HepG2 (cell line): Measurements from ENCODE around the gene IGFN1. TPM values are rescaled to one million over a fixed set of nuclear protein-coding genes. Genes with fewer than 3 reads are reported as not detected.

Experiments
- DR1 ChIP-seq: sonication (generic); formaldehyde crosslinking; IDR thresholded peaks from 2 replicates; pipeline ENCODE4 v1.8.0; 2021; ENCODE audit warnings: mild to moderate bottlenecking, missing genetic modification reagents, inconsistent platforms
- FLYWCH1 ChIP-seq: sonication (generic); formaldehyde crosslinking; IDR thresholded peaks from 2 replicates; pipeline ENCODE4 v1.8.1; 2023; ENCODE audit warnings: mild to moderate bottlenecking, missing genetic modification reagents
- RBFOX2 ChIP-seq: fragments of 200-400 bp; formaldehyde crosslinking; IDR thresholded peaks from 2 replicates; pipeline ENCODE4 v1.6.1; 2017; ENCODE audit warnings: low read depth, mild to moderate bottlenecking, low read length
- SKI ChIP-seq: fragments of 450-650 bp; IDR thresholded peaks from one replicate; pipeline ENCODE4 v1.6.1; 2018; ENCODE audit warnings: mild to moderate bottlenecking; ENCODE audit not compliant: partially characterized antibody
- SMARCE1 ChIP-seq: fragments of 450-650 bp; IDR thresholded peaks from 2 replicates; pipeline ENCODE4 v1.6.1; 2017; ENCODE audit warnings: borderline replicate concordance
- ZFP37 ChIP-seq: sonication (generic); formaldehyde crosslinking; IDR thresholded peaks from 2 replicates; pipeline ENCODE4 v1.4.0; 2020; ENCODE audit warnings: missing genetic modification reagents, borderline replicate concordance
- ZKSCAN5 ChIP-seq: sonication (generic); formaldehyde crosslinking; IDR thresholded peaks from 2 replicates; pipeline ENCODE4 v1.5.1; 2020; ENCODE audit warnings: mild to moderate bottlenecking, missing genetic modification reagents
- ZNF251 ChIP-seq: sonication (generic); formaldehyde crosslinking; IDR thresholded peaks from 2 replicates; pipeline ENCODE4 v1.9.0; 2021; ENCODE audit warnings: mild to moderate bottlenecking, missing genetic modification reagents
- ZNF3 ChIP-seq: IDR thresholded peaks from 2 replicates; pipeline ENCODE4 v1.7.0; 2017; ENCODE audit warnings: inconsistent platforms
- ZNF430 ChIP-seq: sonication (generic); formaldehyde crosslinking; IDR thresholded peaks from 2 replicates; pipeline ENCODE4 v1.9.0; 2021; ENCODE audit warnings: mild to moderate bottlenecking, missing genetic modification reagents
- ZNF530 ChIP-seq: sonication (generic); formaldehyde crosslinking; IDR thresholded peaks from 2 replicates; pipeline ENCODE4 v1.5.0; 2020; ENCODE audit warnings: low read depth, mild to moderate bottlenecking, missing genetic modification reagents
- ZNF776 ChIP-seq: sonication (generic); formaldehyde crosslinking; IDR thresholded peaks from 2 replicates; pipeline ENCODE4 v1.4.0; 2020; ENCODE audit warnings: mild to moderate bottlenecking, missing genetic modification reagents
- polyA plus RNA-seq, 8 experiments: library from polyadenylated mRNA; depleted of rRNA in 3 of 8; stranded (reverse) in 7 of 8; unstranded in 1 of 8; fragments of >200 nt; fragmentation: Illumina TruSeq in 4 of 8; extraction: Trizol in 4 of 8; gene quantifications; 2 replicates each; pipeline versions ENCODE4 v1.2.1 to v1.2.3, GENCODE V29; 2011 to 2016; ENCODE audit warnings: low read depth in 4 of 8, missing spikeins in 1 of 8, mixed read lengths in 1 of 8; ENCODE audit not compliant: insufficient read depth in 1 of 8
- total RNA-seq, 5 experiments: library from RNA; depleted of rRNA; stranded (reverse); fragments of >200 nt; fragmentation: Illumina TruSeq; extraction: Trizol; gene quantifications; 2 replicates each; pipeline ENCODE4 v1.2.3, GENCODE V29; 2016; ENCODE audit warnings: low read depth in 1 of 5
- TF ChIP-seq, protein P1 (sequence below): sonication (generic); formaldehyde crosslinking; IDR thresholded peaks from 2 replicates; pipeline ENCODE4 v1.4.0; 2020; ENCODE audit warnings: mild to moderate bottlenecking, missing genetic modification reagents, borderline replicate concordance
- TF ChIP-seq, protein P2 (sequence below): IDR thresholded peaks from 2 replicates; pipeline ENCODE4 v1.6.1; 2016
- TF ChIP-seq, protein P3 (sequence below): sonication (generic); formaldehyde crosslinking; IDR thresholded peaks from 2 replicates; pipeline ENCODE4 v1.5.1; 2020; ENCODE audit warnings: mild to moderate bottlenecking, missing genetic modification reagents, moderate library complexity
- TF ChIP-seq, protein P4 (sequence below): IDR thresholded peaks from 2 replicates; pipeline ENCODE4 v1.6.1; 2016; ENCODE audit warnings: mild to moderate bottlenecking
- TF ChIP-seq, protein P5 (sequence below): sonication (generic); formaldehyde crosslinking; IDR thresholded peaks from 2 replicates; pipeline ENCODE4 v1.8.1; 2023; ENCODE audit warnings: mild to moderate bottlenecking, missing genetic modification reagents

The IGFN1 gene
- total and polyA plus RNA-seq, 2 of the 13 experiments (the other 11 are each of a cell fraction or from before 2014, with no cell fraction given): 0.04 to 0.05 TPM

DNA sequence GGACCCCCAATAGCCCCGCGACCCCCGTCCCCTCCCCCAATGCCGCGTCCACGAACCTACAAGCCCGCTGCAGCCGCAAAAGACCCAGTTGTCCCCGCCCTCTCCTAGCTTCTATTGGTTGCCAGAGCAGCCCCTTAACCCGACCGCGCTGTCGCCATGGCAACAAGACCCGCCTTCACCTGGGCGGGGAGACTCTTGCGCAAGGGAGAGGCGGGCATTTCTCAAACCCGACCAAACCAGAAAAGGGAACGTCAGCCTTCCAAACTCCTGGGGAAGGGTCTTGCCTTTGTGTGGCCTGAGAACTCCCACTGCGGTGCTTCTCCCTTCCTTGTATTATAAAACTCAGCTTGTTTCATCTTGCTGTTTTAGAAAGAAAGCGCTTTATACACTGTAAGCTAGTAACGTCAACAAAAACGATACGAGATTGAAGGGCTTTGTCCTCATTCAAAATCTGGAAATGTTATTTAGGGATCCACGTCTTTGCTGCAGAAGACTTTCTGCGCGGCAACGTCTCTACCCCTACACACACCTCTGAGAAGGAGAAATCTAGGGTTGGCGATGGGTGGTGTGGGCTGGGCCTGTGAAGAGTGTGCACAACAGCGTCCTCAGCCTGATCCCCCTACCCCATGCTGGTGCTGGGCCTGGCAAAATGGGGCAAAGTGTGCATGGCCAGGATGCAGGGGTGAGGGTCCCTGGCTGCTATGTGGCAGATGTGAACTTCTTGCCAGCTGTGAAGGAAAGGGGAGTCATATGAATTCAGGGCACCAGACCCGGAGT is 36.0 kb upstream of the IGFN1 start, which contains the start of gene TMEM9 (continued):
- TF ChIP-seq ZNF776 (CRISPR knock-in tag): no peak
- no peak for TF ChIP-seq FLYWCH1 (CRISPR knock-in tag)
- TF ChIP-seq SMARCE1: no peak
- TF ChIP-seq, protein P1, sequence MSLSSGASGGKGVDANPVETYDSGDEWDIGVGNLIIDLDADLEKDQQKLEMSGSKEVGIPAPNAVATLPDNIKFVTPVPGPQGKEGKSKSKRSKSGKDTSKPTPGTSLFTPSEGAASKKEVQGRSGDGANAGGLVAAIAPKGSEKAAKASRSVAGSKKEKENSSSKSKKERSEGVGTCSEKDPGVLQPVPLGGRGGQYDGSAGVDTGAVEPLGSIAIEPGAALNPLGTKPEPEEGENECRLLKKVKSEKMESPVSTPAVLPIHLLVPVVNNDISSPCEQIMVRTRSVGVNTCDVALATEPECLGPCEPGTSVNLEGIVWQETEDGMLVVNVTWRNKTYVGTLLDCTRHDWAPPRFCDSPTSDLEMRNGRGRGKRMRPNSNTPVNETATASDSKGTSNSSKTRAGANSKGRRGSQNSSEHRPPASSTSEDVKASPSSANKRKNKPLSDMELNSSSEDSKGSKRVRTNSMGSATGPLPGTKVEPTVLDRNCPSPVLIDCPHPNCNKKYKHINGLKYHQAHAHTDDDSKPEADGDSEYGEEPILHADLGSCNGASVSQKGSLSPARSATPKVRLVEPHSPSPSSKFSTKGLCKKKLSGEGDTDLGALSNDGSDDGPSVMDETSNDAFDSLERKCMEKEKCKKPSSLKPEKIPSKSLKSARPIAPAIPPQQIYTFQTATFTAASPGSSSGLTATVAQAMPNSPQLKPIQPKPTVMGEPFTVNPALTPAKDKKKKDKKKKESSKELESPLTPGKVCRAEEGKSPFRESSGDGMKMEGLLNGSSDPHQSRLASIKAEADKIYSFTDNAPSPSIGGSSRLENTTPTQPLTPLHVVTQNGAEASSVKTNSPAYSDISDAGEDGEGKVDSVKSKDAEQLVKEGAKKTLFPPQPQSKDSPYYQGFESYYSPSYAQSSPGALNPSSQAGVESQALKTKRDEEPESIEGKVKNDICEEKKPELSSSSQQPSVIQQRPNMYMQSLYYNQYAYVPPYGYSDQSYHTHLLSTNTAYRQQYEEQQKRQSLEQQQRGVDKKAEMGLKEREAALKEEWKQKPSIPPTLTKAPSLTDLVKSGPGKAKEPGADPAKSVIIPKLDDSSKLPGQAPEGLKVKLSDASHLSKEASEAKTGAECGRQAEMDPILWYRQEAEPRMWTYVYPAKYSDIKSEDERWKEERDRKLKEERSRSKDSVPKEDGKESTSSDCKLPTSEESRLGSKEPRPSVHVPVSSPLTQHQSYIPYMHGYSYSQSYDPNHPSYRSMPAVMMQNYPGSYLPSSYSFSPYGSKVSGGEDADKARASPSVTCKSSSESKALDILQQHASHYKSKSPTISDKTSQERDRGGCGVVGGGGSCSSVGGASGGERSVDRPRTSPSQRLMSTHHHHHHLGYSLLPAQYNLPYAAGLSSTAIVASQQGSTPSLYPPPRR: no peak
- TF ChIP-seq DR1 (CRISPR knock-in tag): no peak
- TF ChIP-seq, protein P2, sequence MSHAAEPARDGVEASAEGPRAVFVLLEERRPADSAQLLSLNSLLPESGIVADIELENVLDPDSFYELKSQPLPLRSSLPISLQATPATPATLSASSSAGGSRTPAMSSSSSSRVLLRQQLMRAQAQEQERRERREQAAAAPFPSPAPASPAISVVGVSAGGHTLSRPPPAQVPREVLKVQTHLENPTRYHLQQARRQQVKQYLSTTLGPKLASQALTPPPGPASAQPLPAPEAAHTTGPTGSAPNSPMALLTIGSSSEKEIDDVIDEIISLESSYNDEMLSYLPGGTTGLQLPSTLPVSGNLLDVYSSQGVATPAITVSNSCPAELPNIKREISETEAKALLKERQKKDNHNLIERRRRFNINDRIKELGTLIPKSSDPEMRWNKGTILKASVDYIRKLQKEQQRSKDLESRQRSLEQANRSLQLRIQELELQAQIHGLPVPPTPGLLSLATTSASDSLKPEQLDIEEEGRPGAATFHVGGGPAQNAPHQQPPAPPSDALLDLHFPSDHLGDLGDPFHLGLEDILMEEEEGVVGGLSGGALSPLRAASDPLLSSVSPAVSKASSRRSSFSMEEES (CRISPR knock-in tag): no peak
- TF ChIP-seq, protein P3, sequence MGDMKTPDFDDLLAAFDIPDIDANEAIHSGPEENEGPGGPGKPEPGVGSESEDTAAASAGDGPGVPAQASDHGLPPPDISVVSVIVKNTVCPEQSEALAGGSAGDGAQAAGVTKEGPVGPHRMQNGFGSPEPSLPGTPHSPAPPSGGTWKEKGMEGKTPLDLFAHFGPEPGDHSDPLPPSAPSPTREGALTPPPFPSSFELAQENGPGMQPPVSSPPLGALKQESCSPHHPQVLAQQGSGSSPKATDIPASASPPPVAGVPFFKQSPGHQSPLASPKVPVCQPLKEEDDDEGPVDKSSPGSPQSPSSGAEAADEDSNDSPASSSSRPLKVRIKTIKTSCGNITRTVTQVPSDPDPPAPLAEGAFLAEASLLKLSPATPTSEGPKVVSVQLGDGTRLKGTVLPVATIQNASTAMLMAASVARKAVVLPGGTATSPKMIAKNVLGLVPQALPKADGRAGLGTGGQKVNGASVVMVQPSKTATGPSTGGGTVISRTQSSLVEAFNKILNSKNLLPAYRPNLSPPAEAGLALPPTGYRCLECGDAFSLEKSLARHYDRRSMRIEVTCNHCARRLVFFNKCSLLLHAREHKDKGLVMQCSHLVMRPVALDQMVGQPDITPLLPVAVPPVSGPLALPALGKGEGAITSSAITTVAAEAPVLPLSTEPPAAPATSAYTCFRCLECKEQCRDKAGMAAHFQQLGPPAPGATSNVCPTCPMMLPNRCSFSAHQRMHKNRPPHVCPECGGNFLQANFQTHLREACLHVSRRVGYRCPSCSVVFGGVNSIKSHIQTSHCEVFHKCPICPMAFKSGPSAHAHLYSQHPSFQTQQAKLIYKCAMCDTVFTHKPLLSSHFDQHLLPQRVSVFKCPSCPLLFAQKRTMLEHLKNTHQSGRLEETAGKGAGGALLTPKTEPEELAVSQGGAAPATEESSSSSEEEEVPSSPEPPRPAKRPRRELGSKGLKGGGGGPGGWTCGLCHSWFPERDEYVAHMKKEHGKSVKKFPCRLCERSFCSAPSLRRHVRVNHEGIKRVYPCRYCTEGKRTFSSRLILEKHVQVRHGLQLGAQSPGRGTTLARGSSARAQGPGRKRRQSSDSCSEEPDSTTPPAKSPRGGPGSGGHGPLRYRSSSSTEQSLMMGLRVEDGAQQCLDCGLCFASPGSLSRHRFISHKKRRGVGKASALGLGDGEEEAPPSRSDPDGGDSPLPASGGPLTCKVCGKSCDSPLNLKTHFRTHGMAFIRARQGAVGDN: no peak
- no peak for TF ChIP-seq ZNF3 (CRISPR knock-in tag)
- no peak for TF ChIP-seq ZFP37 (CRISPR knock-in tag)
- no peak for TF ChIP-seq ZNF530 (CRISPR knock-in tag)
- TF ChIP-seq, protein P4, sequence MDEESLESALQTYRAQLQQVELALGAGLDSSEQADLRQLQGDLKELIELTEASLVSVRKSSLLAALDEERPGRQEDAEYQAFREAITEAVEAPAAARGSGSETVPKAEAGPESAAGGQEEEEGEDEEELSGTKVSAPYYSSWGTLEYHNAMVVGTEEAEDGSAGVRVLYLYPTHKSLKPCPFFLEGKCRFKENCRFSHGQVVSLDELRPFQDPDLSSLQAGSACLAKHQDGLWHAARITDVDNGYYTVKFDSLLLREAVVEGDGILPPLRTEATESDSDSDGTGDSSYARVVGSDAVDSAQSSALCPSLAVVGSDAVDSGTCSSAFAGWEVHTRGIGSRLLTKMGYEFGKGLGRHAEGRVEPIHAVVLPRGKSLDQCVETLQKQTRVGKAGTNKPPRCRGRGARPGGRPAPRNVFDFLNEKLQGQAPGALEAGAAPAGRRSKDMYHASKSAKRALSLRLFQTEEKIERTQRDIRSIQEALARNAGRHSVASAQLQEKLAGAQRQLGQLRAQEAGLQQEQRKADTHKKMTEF (CRISPR knock-in tag): no peak
- TF ChIP-seq SKI: no peak
- no peak for TF ChIP-seq ZNF251 (CRISPR knock-in tag)
- TF ChIP-seq ZNF430 (CRISPR knock-in tag): no peak
- no peak for TF ChIP-seq ZKSCAN5 (CRISPR knock-in tag)
- TF ChIP-seq RBFOX2: no peak
- TF ChIP-seq, protein P5, sequence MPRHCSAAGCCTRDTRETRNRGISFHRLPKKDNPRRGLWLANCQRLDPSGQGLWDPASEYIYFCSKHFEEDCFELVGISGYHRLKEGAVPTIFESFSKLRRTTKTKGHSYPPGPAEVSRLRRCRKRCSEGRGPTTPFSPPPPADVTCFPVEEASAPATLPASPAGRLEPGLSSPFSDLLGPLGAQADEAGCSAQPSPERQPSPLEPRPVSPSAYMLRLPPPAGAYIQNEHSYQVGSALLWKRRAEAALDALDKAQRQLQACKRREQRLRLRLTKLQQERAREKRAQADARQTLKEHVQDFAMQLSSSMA (CRISPR knock-in tag): no peak
